C4-2B (cell line): ENCODE measurements around the gene PFDN1.

Experiments
- CTCF ChIP-seq: fragments of 450-650 bp; conservative IDR thresholded peaks from 2 replicates; pipeline ENCODE4 v1.5.1; 2017; ENCODE audit warnings: mild to moderate bottlenecking
- ZFX ChIP-seq: fragments of 450-650 bp; IDR thresholded peaks from 2 replicates; pipeline ENCODE4 v1.6.1; 2017

DNA sequence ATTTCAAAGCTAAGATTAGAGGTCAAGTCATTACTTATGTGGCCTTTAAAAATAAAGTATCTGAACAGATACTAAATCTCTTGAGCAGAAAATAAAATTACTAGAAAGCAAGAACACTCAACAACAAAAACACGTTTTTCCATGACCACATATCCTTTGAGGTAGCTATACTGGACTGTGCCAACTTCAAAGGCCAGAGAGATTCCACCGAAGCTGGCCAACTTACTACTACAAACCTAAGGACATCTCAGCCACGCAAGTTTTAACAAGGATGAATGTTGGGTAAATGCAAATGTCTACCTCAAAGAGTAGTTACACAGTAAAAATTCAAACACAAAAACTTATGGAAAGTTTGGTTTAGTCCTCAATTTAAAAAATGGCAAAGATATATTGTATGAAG is 18.9 kb downstream of the PFDN1 start:
- TF ChIP-seq CTCF (no peak), ZFX (no peak)
